NCI-H774 (cell line): ENCODE data around the gene LCN1.

ENCODE experiments used
- DNase-seq: peaks from one replicate; lab custom pipeline; 2025; lab: John Stamatoyannopoulos, UW

The LCN1 gene

GRCh38 chr9:135520916-135521607 is at the start of gene LCN1:
TSS of gene LCN1 (plus strand) at chr9:135521440. CDS start at chr9:135521498, 58 bp downstream.
- no peak for DNase-seq

DNA sequence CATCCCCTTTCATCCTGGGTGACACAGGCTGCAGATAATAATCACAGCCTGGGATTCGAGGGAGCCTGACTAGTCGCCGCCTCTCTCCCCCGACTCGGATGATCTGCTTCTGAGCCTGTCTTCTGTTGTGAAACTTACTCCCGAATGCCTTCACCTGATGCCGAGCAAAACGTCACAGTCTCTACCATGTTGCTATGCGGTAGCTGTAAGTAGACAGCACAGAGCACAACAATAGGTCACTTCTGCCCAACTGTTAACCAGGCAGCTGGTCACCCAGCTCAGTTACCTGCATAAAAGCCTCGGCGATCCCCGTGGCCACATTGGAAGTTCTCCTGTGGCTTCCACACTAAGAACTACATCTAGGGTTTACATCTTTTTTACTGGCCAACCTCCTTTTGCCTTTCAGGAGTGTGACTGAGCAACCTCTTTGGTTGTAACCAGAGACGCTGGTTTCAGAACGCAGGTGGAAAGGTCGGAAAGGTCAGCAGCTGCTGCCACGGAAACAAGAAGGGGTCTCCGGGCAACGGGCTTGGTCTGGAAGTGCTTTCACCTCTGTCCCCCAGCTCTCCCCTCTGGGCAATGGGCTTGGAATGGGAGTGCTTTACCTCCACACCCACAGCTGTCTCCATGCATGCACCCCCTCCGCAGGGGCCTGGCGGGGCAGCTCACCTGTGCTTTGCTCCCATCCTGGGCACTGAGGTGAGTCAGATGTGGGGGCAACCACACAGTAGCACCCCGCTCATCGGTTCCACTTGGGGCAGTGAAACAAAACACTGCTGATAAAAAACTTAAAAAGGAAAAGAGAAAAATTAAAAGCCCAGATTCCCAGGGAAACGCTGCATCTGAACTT is 49.2 kb upstream of the LCN1 start:
- no peak for DNase-seq

DNA sequence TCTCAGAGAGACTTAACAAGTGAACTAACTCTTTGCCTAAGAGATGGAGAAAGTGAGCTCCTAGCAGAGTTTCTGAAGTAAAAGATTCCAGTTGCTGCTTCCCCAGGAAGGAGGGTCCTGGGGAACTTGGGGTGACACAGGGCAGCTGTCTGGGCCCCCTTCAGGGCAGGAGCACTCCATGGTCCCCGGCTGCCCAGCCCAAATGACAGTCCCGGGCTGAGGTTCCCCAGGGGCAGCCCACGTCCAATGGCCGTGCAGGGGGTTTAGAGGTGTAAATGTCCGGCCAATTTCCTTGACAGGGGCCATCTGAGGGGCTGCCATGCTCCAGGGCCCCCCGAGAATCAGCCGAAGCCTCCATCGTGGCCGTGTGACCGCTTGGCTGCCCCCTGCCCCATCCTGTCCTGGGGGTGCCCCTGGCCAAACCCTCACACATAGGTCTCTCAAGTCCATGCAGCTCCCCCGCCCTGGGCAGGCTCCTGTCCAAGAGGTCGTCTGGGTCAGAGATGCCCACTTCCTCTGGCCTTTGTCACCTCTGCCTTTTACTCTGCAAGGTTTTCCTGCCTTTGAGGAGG is 47.2 kb upstream of the LCN1 start:
- no peak for DNase-seq

DNA sequence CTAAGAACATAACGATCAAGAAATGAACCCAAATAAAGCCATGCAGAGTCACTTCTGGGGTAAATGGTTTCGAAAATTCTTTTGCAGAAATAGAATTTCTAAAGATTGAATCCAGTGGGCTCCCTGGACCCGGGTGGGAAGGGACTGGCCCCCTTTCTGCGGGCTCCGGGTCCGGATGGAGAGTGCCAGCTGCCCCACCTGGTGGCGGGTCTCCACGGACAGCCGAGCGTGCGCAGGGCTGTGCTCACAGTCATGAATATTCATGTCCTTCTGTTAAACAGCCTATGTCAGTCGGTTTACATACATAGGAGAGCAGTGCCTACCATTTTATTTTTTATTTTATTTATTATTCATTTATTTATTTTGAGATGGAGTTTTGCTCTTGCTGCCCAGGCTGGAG is 46.3 kb upstream of the LCN1 start:
- DNase-seq = no peak

DNA sequence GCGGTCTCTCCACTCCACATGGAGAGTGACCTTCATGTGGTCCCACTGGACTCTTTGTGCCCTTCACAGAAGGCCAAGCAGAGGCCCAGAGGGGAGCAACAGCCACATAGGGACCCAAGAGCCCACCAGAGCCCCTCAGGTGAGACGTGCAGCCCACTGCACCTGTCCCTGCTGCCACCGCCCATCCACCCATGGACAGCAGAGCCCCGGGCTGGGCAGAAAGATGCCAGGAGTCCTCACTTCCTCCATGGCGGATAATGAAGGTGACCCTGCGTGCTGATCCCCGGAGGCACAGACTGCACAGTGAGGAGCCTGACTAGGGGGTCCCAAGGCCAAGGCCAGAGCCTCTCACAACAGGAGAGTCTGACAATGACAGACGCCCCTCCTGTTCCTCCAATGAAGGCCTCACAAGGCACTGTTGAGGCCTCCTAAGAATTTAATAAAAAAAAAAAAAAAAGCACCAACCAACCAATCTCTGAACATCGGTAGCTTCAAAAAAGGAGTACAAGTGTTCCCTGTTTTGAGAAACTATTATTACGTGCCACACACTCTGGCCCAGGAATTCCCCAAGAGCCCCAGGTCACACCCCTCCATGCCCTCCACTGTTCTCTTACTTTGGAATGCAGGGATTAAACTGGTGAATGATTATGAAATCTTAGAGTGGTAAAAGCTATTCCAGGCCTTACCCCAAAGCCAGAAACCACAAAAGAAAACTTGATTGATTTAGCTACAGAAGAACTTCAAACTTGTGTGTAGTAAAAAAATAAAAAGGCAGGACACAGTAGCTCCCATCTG is 44.5 kb upstream of the LCN1 start:
- DNase-seq = no peak

- no peak for DNase-seq
Measured at GRCh38 chr9:135478191-135478590, 43.0 kb upstream of the LCN1 start.

- DNase-seq = peak; percentile 27
Measured at GRCh38 chr9:135478829-135479468, 42.3 kb upstream of the LCN1 start.

DNA sequence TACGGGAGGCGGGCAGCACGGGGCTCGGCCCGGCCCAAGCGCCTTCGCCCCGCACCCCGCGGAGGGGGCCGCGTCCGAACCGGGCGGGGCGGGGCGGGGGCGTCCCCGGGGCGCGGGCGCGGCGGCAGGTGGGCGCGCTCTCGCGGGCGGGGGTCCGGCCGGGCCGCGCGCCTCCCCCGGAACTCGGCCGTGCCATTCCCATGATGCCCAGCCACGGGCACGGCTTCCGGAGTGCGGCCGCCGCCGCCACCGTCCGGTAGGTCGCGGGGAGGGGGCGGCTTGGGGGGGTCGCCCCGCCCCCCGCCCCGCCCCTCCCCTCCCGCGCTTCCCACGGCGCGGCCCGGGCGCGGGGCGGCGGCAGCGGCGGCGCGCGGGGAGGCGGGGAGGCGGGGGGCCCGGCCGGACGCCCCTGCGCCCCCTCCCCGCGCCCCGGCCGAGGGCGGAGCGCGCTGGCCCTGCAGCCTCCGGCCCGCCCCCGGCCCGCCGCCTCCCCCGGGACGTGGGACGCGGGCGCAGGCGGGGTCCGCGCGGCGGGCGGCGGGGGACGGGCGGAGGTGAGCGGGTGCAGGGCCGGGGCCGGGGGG is 41.7 kb upstream of the LCN1 start, which contains the start of gene PPP1R26:
Gene PPP1R26, plus strand, starts transcription at position 314 of the 584 bp plus-strand sequence. CDS start 4,729 bp downstream, outside the sequence.
- DNase-seq = peak; percentile 41

DNA sequence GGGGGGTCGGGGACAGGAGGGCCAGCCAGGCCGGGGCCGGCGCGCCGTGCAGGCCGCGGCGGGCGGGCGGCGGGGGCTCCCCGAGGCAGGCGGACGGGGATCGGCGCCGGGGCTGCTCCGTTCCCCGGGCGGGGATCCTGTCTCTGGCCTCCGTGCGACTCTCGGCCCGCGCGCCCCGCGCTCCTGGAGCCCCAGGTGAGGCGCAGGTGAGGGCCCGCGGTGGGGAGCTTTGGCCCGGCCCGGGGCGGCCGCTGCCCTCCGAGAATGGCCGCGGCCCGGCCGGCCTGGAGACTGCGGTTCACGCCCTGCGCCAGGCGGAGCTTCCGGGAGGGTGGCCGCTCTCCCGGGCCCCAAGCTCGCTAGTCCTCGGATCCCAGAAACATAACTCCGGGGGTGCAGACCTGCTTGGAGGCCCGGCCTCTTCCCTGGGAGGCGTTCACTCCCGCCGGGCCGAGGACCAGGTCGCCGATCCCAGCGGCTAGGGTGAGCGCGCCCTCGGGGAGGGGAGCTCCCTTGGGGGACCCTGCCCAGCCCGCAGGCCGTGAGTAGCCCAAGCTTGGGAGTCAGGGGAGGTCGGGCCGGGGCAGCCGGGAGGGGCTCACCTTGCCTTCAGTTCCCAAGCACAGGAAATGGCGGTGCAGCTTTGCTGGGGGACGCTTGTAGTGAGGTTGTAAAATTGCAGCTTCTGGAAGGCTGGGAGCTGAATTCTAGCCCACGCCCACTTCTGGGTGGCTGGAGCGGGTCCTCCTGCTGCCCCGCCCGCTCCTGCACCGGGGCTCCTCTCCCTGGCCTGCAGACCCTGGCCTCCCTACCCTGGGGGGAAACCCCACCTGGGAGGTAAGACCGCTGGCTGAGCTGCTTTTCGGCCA is 40.9 kb upstream of the LCN1 start:
- DNase-seq = peak; percentile 20

DNA sequence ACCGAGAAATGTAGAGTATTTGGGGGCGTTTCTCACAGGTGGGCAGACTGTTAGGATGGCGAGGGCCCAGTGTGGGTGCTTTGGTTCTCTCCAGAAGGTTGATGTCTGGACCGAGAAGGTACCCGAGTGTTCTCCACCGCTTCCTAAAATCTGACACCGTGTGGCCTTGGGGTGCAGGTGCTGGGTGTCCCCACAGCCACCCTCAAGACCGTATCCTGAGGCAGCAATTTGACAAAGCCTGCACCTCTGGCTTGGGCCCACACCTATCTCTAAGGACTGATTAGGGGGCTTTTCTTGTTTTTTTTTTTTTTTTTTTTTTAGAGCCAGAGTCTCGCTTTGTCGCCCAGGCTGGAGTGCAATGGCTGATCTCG is 40.3 kb upstream of the LCN1 start:
- DNase-seq = no peak

DNA sequence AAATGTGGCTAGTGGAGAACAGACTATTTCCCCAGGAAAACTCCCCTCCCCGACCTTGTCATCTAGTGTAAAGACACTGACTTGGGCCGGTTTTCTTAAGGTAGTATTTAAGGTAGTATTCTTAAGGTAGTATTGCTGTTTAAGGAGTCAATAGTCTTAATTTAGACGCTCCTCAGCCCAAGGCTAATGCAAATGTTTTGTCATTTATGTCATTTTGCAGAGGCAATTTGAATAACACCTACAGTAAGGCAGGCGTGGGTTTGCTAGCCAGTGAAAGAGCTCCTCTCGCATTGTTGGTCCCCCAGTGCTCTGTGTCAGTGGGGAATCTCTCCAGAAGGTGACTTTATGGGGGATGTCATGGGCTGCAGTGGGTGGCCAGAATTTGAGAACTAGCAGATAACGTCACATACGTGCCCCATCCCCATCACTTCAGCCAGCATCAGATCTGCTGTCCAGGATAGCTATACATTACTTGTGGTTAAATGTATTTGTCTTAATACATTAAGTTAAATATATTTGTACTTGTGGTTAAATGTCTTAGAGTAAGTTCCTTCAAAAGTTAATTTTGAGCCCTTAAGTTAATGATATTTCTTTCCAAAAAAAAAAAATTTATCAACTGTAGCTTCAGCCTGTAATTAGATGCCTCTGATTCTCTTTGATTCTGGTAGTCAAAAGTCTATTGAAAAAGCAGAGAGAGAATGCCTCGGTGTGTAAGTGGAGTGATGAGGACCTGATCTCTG is 39.1 kb upstream of the LCN1 start:
- no peak for DNase-seq

DNA sequence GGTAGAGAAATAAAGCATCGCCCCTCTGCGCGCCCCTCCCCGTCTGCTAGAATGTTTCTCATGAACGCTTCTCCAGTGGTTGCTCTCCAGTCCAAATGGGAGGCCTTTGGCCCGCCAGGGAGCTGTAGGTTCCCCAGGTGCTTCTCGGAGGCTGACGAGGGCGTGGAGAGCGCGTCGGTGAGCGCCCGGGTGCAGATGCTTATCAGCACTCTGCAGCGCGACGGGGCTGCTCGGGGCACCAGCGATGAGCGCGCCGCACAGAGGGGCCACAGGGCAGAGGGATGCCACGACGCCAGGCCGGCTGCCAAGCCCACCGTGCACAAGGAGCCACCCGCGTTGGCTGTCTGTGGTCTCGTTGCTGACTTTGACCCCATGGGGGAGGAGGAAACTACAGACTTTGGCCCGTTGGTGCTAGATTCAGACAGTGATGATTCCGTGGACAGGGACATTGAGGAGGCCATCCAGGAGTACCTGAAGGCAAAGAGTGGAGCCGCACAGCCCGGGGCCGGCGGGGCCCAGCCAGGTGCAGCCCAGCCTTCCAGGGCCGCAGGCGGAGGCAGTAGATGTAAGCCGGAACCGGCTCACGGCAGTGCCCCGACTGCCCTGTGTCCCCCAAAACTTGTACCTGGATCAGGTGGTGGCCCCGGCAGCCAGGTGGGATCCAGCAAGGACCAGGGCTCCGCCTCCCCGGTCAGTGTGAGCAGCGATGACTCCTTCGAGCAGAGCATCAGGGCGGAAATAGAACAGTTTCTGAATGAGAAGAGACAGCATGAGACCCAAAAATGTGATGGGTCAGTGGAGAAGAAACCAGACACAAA is 36.6 kb upstream of the LCN1 start:
- no peak for DNase-seq

- DNase-seq = no peak
Measured at GRCh38 chr9:135485385-135485784, 35.9 kb upstream of the LCN1 start.

- no peak for DNase-seq
Measured at GRCh38 chr9:135485832-135486231, 35.4 kb upstream of the LCN1 start.

DNA sequence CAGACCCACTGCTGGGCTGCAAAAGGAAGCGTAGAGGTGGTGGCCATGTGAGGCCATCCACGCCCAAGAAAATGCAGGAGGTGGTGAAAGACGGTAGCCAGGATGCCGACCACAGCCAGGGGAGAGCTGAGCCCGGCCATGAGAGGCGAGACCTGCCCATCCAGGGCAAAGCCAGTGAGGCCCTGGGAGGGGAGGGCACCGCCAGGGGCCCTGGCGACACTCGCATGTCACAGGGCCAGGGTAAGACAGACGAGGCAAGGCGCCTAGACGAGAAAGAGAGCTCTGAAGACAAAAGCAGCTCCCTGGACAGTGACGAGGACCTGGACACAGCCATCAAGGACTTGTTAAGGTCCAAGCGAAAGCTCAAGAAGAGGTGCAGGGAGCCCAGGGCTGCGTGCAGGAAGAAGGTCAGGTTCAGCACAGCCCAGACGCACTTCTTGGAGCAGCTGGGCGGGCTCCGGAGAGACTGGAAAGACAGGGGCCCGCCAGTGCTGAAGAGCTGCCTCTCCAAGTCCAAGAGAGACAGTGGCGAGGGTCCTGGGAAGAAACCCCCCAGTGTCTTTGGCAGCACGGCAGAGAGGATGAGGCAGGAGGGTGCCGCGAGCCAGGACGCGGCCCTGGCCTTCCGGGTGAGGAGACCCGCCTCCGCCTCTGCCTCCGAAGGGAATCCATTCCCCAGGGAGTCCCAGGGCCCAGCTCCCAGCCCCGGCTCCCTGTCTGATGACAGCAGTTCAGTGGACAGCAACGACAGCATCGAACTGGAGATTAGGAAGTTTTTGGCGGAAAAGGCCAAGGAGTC is 34.8 kb upstream of the LCN1 start:
- no peak for DNase-seq

- no peak for DNase-seq
Measured at GRCh38 chr9:135487281-135488012, 33.8 kb upstream of the LCN1 start.

DNA sequence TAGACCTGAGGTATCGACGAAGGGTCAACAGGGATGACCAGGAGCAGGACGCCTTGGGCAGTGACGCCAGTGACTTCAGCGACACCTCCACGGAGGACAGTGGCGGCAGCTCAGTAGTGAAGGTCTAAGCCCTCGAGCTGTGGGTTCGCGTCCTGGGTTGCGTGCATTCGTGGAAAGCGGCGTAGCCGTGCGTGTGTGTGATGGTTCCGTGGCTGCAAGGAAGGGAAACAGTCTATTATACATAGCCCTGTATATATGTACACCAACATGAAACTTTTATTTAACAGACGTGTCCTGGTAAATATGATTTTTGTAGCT is 33.3 kb upstream of the LCN1 start:
- DNase-seq = no peak
